Naive thymus-derived CD4-positive, alpha-beta T cell (primary cell): ENCODE data around the gene CENPP. TPM values are rescaled to one million over a fixed set of nuclear protein-coding genes. Genes with fewer than 3 reads are reported as not detected.

ENCODE experiments used
- ATAC-seq: fragments of 150-1000 bp; cut with Tn5 transposase; 2 replicates; pipeline ENCODE4 v1.10.0; 2021; ENCODE audit warnings: mild to moderate bottlenecking, moderate library complexity
- CTCF ChIA-PET: fragments of 350-600 bp; sonication (Branson Sonifier 250); formaldehyde crosslinking; loops from one replicate; lab custom pipeline; 2021; ENCODE audit warnings: antibody characterized with exemption; lab: Charles Lee
- POLR2A ChIA-PET: fragments of 350-600 bp; sonication (Branson Sonifier 250); formaldehyde crosslinking; loops from one replicate; lab custom pipeline; 2021; ENCODE audit warnings: antibody characterized with exemption, inconsistent platforms; lab: Charles Lee
- DNase-seq, 9 donors: peaks; one replicate each; pipeline versions ENCODE4 v3.0.0 to v3.0.0-alpha.2; 2020 to 2022; ENCODE audit warnings: mixed read lengths in 1 of 9
- H3K27ac ChIP-seq: one replicate; pipeline ENCODE4 v1.7.0; 2013; ENCODE audit warnings: mild to moderate bottlenecking, low read depth, low read length, moderate library complexity
- H3K27me3 ChIP-seq, 2 donors: one replicate each; pipeline ENCODE4 v1.7.0; 2013; ENCODE audit warnings: low read length in 2 of 2, mild to moderate bottlenecking in 2 of 2, moderate library complexity in 2 of 2; ENCODE audit not compliant: control insufficient read depth in 2 of 2, insufficient read depth in 2 of 2
- H3K36me3 ChIP-seq, 3 experiments: 1 replicate in 2 of 3; 2 replicates in 1 of 3; pipeline ENCODE4 v1.7.0; 2013; ENCODE audit warnings: low read length in 3 of 3, mild to moderate bottlenecking in 3 of 3, moderate library complexity in 1 of 3; ENCODE audit not compliant: insufficient read depth in 3 of 3, control insufficient read depth in 2 of 3
- H3K4me1 ChIP-seq, 2 donors: one replicate each; pipeline ENCODE4 v1.7.0; 2013; ENCODE audit warnings: low read length in 2 of 2, mild to moderate bottlenecking in 2 of 2, moderate library complexity in 1 of 2; ENCODE audit not compliant: control insufficient read depth in 2 of 2, insufficient read depth in 2 of 2
- H3K4me3 ChIP-seq: 2 replicates; pipeline ENCODE4 v1.7.0; 2013; ENCODE audit warnings: mild to moderate bottlenecking, low read length
- H3K9me3 ChIP-seq, 3 experiments: 1 replicate in 2 of 3; 2 replicates in 1 of 3; pipeline ENCODE4 v1.7.0; 2013; ENCODE audit warnings: low read length in 3 of 3; ENCODE audit not compliant: control insufficient read depth in 2 of 3
- H3K27ac Mint-ChIP-seq, 9 donors: one replicate each; pipeline ENCODE4 v1.8.0; 2020 to 2022; ENCODE audit warnings: mixed read lengths in 9 of 9, mild to moderate bottlenecking in 8 of 9, moderate library complexity in 5 of 9, inconsistent platforms in 2 of 9
- H3K27me3 Mint-ChIP-seq, 5 donors: one replicate each; pipeline ENCODE4 v1.8.0; 2021 to 2022; ENCODE audit warnings: mixed read lengths in 5 of 5, mild to moderate bottlenecking in 1 of 5
- H3K36me3 Mint-ChIP-seq, 5 donors: one replicate each; pipeline ENCODE4 v1.8.0; 2020 to 2022; ENCODE audit warnings: mixed read lengths in 5 of 5, mild to moderate bottlenecking in 3 of 5, inconsistent platforms in 1 of 5
- H3K4me1 Mint-ChIP-seq, 7 donors: one replicate each; pipeline ENCODE4 v1.8.0; 2020 to 2022; ENCODE audit warnings: mixed read lengths in 7 of 7, mild to moderate bottlenecking in 3 of 7, inconsistent platforms in 1 of 7
- H3K4me3 Mint-ChIP-seq, 10 donors: one replicate each; pipeline ENCODE4 v1.8.0; 2020 to 2022; ENCODE audit warnings: mild to moderate bottlenecking in 10 of 10, mixed read lengths in 10 of 10, moderate library complexity in 6 of 10, inconsistent platforms in 2 of 10
- H3K9me3 Mint-ChIP-seq, 11 donors: one replicate each; pipeline ENCODE4 v1.8.0; 2020 to 2022; ENCODE audit warnings: mixed read lengths in 11 of 11, mild to moderate bottlenecking in 4 of 11, inconsistent platforms in 1 of 11, moderate library complexity in 1 of 11
- intact Hi-C, 2 donors: fragments of 100-400 bp; cut with micrococcal nuclease; formaldehyde crosslinking; loops; one replicate each; pipeline ENCODE4 v1.15.1; 2023
- polyA plus RNA-seq, 2 donors: library from polyadenylated mRNA; unstranded; fragments of 300-500 nt; fragmentation: Illumina TruSeq; gene quantifications; one replicate each; pipeline ENCODE4 v1.2.3, GENCODE V29; 2021
- total RNA-seq, 6 experiments: library from RNA in 5 of 6; stranded (reverse) in 5 of 6; gene quantifications; 1 replicate in 5 of 6; 2 replicates in 1 of 6; pipeline ENCODE4 v1.2.3 and lab custom pipeline; 2021 to 2026

Gene CENPP
- total and polyA plus RNA-seq, 7 experiments from 2014 or later: 1.2 to 24.3 (median 3.8) TPM

- H3K9me3 ChIP-seq: no peaks in the 10 kb centered on the region
- no peak for DNase-seq
- Mint-ChIP-seq H3K4me3 (no peak overlapping the region), H3K36me3 (peaks cover 18 to 60% (median 36%) of the 10 kb centered on the region in 5 donors), H3K9me3 (no peaks in the 10 kb centered on the region), H3K4me1 (peaks cover 0 to 13% (median 3%) of the 10 kb centered on the region in 7 donors), H3K27ac (peak overlapping the region in 1 of 9 donors; percentile 38), H3K27me3 (no peaks in the 10 kb centered on the region)
- CTCF ChIA-PET: no interaction called here
- H3K36me3 ChIP-seq: peaks cover 0 to 23% (median 0%) of the 10 kb centered on the region in 3 experiments
- no peaks in the 10 kb centered on the region for H3K4me1 ChIP-seq
- intact Hi-C loops: no loop called here
- H3K27ac ChIP-seq: no peak overlapping the region
- H3K27me3 ChIP-seq: no peaks in the 10 kb centered on the region
- POLR2A ChIA-PET: no interaction called here
- ATAC-seq: no peak
- H3K4me3 ChIP-seq: no peak overlapping the region
Observed at GRCh38 chr9:92627651-92628050, 301.9 kb downstream of the CENPP start.

- peak overlapping the region in 2 of 9 donors; percentile 31 to 78 for H3K27ac Mint-ChIP-seq
- no peak for ATAC-seq
- peaks cover 0 to 47% (median 5%) of the 10 kb centered on the region in 3 experiments for H3K36me3 ChIP-seq
Observed at GRCh38 chr9:92631452-92632343, 305.9 kb downstream of the CENPP start.

GRCh38 chr9:92632641-92633040, 306.9 kb downstream of the CENPP start:
- intact Hi-C loops: loop anchor here in 1 of 2 donors (5.0 kb wide), 2 partner anchors 305 to 340 kb away; partner anchors contain the start of genes CENPP, IARS1 and NOL8
- POLR2A ChIA-PET: no interaction called here
- Mint-ChIP-seq H3K36me3 (peaks cover 13 to 64% (median 29%) of the 10 kb centered on the region in 5 donors), H3K9me3 (no peaks in the 10 kb centered on the region), H3K4me3 (no peak overlapping the region), H3K27ac (peak overlapping the region in 1 of 9 donors; percentile 67), H3K4me1 (peaks cover 0 to 13% (median 2%) of the 10 kb centered on the region in 7 donors), H3K27me3 (no peaks in the 10 kb centered on the region)
- ATAC-seq: no peak
- CTCF ChIA-PET: no interaction called here
- Histone ChIP-seq H3K27me3 (no peaks in the 10 kb centered on the region), H3K4me3 (no peak overlapping the region), H3K4me1 (no peaks in the 10 kb centered on the region), H3K9me3 (no peaks in the 10 kb centered on the region), H3K36me3 (peaks cover 0 to 55% (median 5%) of the 10 kb centered on the region in 3 experiments), H3K27ac (no peak overlapping the region)
- no peak for DNase-seq

More at GRCh38 chr9:92631452-92632343, 305.9 kb downstream of the CENPP start:
- Mint-ChIP-seq H3K4me3 (no peak overlapping the region), H3K36me3 (peaks cover 18 to 62% (median 34%) of the 10 kb centered on the region in 5 donors), H3K4me1 (peaks cover 0 to 16% (median 3%) of the 10 kb centered on the region in 7 donors), H3K9me3 (no peaks in the 10 kb centered on the region), H3K27me3 (no peaks in the 10 kb centered on the region)
- intact Hi-C loops: loop anchor here in 1 of 2 donors (5.0 kb wide), 2 partner anchors 304 to 339 kb away; partner anchors contain the start of genes CENPP, IARS1 and NOL8
- ChIA-PET CTCF (no interaction called here), POLR2A (no interaction called here)
- Histone ChIP-seq H3K9me3 (no peaks in the 10 kb centered on the region), H3K27ac (no peak overlapping the region), H3K27me3 (no peaks in the 10 kb centered on the region), H3K4me1 (no peaks in the 10 kb centered on the region), H3K4me3 (no peak overlapping the region)
- DNase-seq: peak in 1 of 9 donors; percentile 27

- Histone ChIP-seq H3K9me3 (no peaks in the 10 kb centered on the region), H3K4me1 (no peaks in the 10 kb centered on the region), H3K27ac (no peak overlapping the region), H3K4me3 (no peak overlapping the region), H3K36me3 (peaks cover 0 to 66% (median 10%) of the 10 kb centered on the region in 3 experiments), H3K27me3 (no peaks in the 10 kb centered on the region)
- Mint-ChIP-seq H3K27ac (no peak overlapping the region), H3K4me1 (peaks cover 0 to 12% (median 0%) of the 10 kb centered on the region in 7 donors), H3K4me3 (no peak overlapping the region), H3K36me3 (peaks cover 15 to 63% (median 26%) of the 10 kb centered on the region in 5 donors), H3K9me3 (no peaks in the 10 kb centered on the region), H3K27me3 (no peaks in the 10 kb centered on the region)
- ATAC-seq (no peak), DNase-seq (no peak)
- CTCF ChIA-PET: interaction anchor here (0.7 to 1.6 kb wide), 3 partner anchors 20 to 493 kb away, joined by 3 to 5 read pairs (median 3); no protein-coding TSS in a partner anchor
- POLR2A ChIA-PET: no interaction called here
- intact Hi-C loops: loop anchor here (1.0 to 5.0 kb wide), 4 partner anchors 306 to 499 kb away; partner anchors contain the start of genes CENPP (in 1 of the 2), IARS1 (in 1 of the 2) and NOL8 (in 1 of the 2)
Observed at GRCh38 chr9:92633614-92634278, 308.0 kb downstream of the CENPP start.

- no peaks in the 10 kb centered on the region for H3K27me3 Mint-ChIP-seq
- no peak overlapping the region for H3K4me3 Mint-ChIP-seq
- H3K9me3 Mint-ChIP-seq: no peaks in the 10 kb centered on the region
- intact Hi-C loops: loop anchor here (1.0 to 5.0 kb wide), 4 partner anchors 308 to 501 kb away; partner anchors contain the start of genes CENPP (in 1 of the 2), IARS1 (in 1 of the 2) and NOL8 (in 1 of the 2)
- ATAC-seq: peak; percentile 86
- H3K4me1 Mint-ChIP-seq: peaks cover 0 to 12% (median 0%) of the 10 kb centered on the region in 7 donors
- no peak overlapping the region for H3K27ac Mint-ChIP-seq
- peak; percentile 17 to 67 (median 46) for DNase-seq
- Histone ChIP-seq H3K27ac (no peak overlapping the region), H3K9me3 (no peaks in the 10 kb centered on the region), H3K27me3 (no peaks in the 10 kb centered on the region), H3K4me1 (no peaks in the 10 kb centered on the region), H3K4me3 (no peak overlapping the region), H3K36me3 (peaks cover 0 to 77% (median 10%) of the 10 kb centered on the region in 3 experiments)
- peaks cover 14 to 52% (median 20%) of the 10 kb centered on the region in 5 donors for H3K36me3 Mint-ChIP-seq
- ChIA-PET CTCF (interaction anchor here (0.8 to 1.6 kb wide), 2 partner anchors 31 to 495 kb away, joined by 3 to 5 read pairs; no protein-coding TSS in a partner anchor), POLR2A (no interaction called here)
Observed at GRCh38 chr9:92634712-92635605, 309.2 kb downstream of the CENPP start.
